Left ventricle myocardium inferior (tissue), 1 donor: ENCODE measurements around the gene LIPC. TPM values are rescaled to one million over a fixed set of nuclear protein-coding genes. Genes with fewer than 3 reads are reported as not detected.
A peak's percentile ranks its signal among the peaks of the same experiment; 100 is the strongest.

ENCODE experiments used
- DNase-seq: peaks from one replicate; pipeline ENCODE4 v3.0.0-alpha.2; 2020
- H3K27ac ChIP-seq: fragments of 200-600 bp; replicated peaks from 2 replicates; pipeline ENCODE4 v1.8.0; 2021
- H3K27me3 ChIP-seq: fragments of 200-600 bp; 2 replicates; pipeline ENCODE4 v1.8.0; 2021; ENCODE audit warnings: low read depth
- H3K36me3 ChIP-seq: fragments of 200-600 bp; 2 replicates; pipeline ENCODE4 v1.8.0; 2021
- H3K4me1 ChIP-seq: fragments of 200-600 bp; 2 replicates; pipeline ENCODE4 v1.8.0; 2021
- H3K4me3 ChIP-seq: fragments of 200-600 bp; 2 replicates; pipeline ENCODE4 v1.8.0; 2021; ENCODE audit warnings: mild to moderate bottlenecking, moderate library complexity
- H3K9me3 ChIP-seq: fragments of 200-600 bp; replicated peaks from 2 replicates; pipeline ENCODE4 v1.8.0; 2021
- intact Hi-C: fragments of 100-400 bp; cut with micrococcal nuclease; formaldehyde crosslinking; loops from one replicate; pipeline ENCODE4 v1.11.0; 2022
- total RNA-seq: library from RNA; stranded (reverse); fragmentation: NEBNext Ultra II Directional; extraction: Animal tissue kit (Norgen Biotek cat#: 25700); gene quantifications from one replicate; pipeline ENCODE4 v1.2.1, GENCODE V29; 2021
- TF ChIP-seq, protein P1 (sequence below): fragments of 200-600 bp; IDR thresholded peaks from 2 replicates; pipeline ENCODE4 v1.8.0; 2021; ENCODE audit warnings: antibody characterized with exemption, mild to moderate bottlenecking, borderline replicate concordance
- donor health status: DM: no; HTN: yes; CAD: no; lungs with severe emphysema.

Gene LIPC
- total RNA-seq, 1 donor from 2014 or later: 1.5 TPM

DNA sequence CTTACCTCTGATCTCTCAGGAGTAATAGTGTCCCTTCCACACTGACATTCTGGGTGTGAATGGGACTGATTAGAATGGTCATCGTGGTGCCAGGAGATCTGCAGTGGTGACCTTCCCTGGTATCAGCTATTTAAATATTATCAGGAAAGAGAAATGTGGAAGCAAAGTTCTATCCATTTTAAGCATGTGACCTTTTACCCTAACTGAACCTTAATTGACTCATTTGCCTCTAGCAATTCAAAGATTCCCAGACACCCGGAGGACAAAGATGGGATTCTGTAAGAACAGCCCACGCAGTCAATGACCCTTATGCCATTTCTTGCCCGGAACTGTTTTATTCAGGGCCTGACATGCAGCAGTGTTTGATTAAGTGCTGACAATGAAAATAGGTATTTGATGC, 10.3 kb downstream of the LIPC start:
- Histone ChIP-seq H3K36me3 (no peaks in the 10 kb centered on the region), H3K4me1 (peaks cover 56% of the 10 kb centered on the region), H3K9me3 (no peaks in the 10 kb centered on the region), H3K27ac (peak overlapping the region; percentile 92), H3K4me3 (no peak overlapping the region), H3K27me3 (no peaks in the 10 kb centered on the region)
- TF ChIP-seq, protein P1, sequence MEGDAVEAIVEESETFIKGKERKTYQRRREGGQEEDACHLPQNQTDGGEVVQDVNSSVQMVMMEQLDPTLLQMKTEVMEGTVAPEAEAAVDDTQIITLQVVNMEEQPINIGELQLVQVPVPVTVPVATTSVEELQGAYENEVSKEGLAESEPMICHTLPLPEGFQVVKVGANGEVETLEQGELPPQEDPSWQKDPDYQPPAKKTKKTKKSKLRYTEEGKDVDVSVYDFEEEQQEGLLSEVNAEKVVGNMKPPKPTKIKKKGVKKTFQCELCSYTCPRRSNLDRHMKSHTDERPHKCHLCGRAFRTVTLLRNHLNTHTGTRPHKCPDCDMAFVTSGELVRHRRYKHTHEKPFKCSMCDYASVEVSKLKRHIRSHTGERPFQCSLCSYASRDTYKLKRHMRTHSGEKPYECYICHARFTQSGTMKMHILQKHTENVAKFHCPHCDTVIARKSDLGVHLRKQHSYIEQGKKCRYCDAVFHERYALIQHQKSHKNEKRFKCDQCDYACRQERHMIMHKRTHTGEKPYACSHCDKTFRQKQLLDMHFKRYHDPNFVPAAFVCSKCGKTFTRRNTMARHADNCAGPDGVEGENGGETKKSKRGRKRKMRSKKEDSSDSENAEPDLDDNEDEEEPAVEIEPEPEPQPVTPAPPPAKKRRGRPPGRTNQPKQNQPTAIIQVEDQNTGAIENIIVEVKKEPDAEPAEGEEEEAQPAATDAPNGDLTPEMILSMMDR: no peak
- intact Hi-C loops: no loop called here
- DNase-seq: no peak

DNA sequence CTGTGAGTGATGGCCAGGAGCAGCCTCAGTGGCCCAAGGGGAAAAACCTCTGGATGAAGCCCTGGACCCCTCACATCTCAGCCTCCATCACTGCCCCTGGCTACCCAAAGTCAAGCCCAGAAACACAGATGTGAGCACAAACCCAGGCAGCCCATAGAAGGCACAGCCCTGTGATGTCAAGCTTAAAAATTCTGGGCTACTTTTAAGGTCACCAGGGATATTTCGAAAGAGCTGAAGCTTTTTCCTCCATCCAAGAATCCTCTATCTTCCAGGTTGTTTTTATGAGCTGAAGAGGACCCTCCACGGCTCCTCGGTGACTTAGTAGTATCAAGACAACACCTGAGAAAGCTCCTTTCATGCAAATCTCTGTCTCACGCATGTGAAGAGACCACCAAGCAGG, 11.5 kb downstream of the LIPC start:
- DNase-seq: no peak
- intact Hi-C loops: no loop called here
- H3K27me3 ChIP-seq: no peaks in the 10 kb centered on the region
- no peaks in the 10 kb centered on the region for H3K9me3 ChIP-seq
- H3K27ac ChIP-seq: no peak overlapping the region
- peaks cover 61% of the 10 kb centered on the region for H3K4me1 ChIP-seq
- no peaks in the 10 kb centered on the region for H3K36me3 ChIP-seq
- TF ChIP-seq, protein P1: no peak
- H3K4me3 ChIP-seq: no peak overlapping the region

DNA sequence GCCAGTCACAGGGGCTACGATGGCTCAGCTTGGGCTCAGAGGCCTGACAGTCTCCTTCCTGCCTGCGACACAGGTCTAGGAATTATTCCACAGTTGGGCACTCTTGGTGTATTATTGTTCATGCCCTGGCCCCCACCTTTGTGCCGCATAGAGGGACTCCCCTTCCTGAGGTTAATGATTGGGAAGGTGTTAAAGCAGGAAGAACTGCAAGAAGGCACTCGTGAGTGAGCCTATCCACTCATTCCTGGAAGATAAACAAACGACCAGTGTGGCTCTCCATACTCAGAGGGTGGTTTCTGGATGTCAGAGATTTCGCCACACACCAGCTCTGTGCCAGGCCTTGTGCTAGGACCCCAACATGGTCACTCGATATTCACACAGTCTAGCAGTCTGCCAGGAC, 12.3 kb downstream of the LIPC start:
- Histone ChIP-seq H3K9me3 (no peaks in the 10 kb centered on the region), H3K4me1 (peaks cover 54% of the 10 kb centered on the region), H3K36me3 (no peaks in the 10 kb centered on the region), H3K27ac (no peak overlapping the region), H3K27me3 (no peaks in the 10 kb centered on the region), H3K4me3 (no peak overlapping the region)
- DNase-seq: no peak
- intact Hi-C loops: no loop called here
- TF ChIP-seq, protein P1: no peak

DNA sequence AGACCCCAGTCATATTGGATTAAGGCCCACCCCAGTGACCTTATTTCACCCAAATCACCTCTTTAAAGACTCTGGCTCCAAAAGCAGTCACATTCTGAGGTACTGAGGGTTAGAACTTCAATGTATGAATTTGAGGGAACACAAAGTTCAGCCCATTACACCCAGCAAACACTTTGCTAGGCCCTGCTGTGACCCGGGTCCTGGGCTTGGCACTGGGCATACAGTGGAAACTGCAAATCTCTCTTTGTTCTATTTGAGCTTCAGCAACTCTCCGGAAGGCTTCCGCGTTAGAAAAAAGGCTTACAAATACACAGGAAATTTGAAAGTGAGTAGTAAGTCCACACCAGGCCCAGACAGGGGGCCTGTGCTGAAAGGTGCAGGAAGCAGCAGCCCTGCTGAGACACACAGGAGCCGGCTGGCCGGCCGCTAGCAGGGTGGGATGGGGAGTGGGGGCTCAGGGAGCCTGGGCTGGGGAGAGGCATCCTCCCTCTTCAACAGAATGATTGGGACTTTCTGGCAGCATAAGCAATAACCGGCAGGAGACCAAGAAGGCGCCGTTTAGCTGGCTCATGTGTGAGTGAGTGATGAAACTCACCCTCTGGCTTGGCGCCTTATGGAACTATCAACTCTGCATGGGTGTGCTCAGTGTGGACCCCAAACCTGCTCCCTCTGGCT, 13.0 kb downstream of the LIPC start:
- Histone ChIP-seq H3K27ac (no peak overlapping the region), H3K9me3 (no peaks in the 10 kb centered on the region), H3K27me3 (no peaks in the 10 kb centered on the region), H3K36me3 (no peaks in the 10 kb centered on the region), H3K4me1 (peaks cover 46% of the 10 kb centered on the region), H3K4me3 (no peak overlapping the region)
- TF ChIP-seq, protein P1: no peak
- no peak for DNase-seq
- intact Hi-C loops: no loop called here

GRCh38 chr15:58445865-58446264, 14.1 kb downstream of the LIPC start:
- intact Hi-C loops: no loop called here
- no peaks in the 10 kb centered on the region for H3K27me3 ChIP-seq
- peaks cover 36% of the 10 kb centered on the region for H3K4me1 ChIP-seq
- H3K36me3 ChIP-seq: no peaks in the 10 kb centered on the region
- TF ChIP-seq, protein P1: no peak
- H3K27ac ChIP-seq: no peak overlapping the region
- no peak overlapping the region for H3K4me3 ChIP-seq
- H3K9me3 ChIP-seq: no peaks in the 10 kb centered on the region
- no peak for DNase-seq
